HG03565 (cell line): ENCODE data around the gene MINK1.
"Not testable (repeated sequence)": the region's sequence is repeated elsewhere in the genome, so short reads cannot be mapped to it uniquely, and the experiment has no call there.

ENCODE experiments used
- ATAC-seq: cut with Tn5 transposase; IDR thresholded peaks from one replicate; pipeline ENCODE4 v1.9.1; 2021; ENCODE audit warnings: mild to moderate bottlenecking, moderate library complexity; ENCODE audit not compliant: unreplicated experiment

The MINK1 gene

GRCh38 chr17:4843321-4844000 lies 10.3 kb downstream of the MINK1 start:
- ATAC-seq, result no peak

GRCh38 chr17:4845118-4845517 lies 12.0 kb downstream of the MINK1 start:
- no peak for ATAC-seq

GRCh38 chr17:4846635-4847390 lies 13.7 kb downstream of the MINK1 start:
- no peak for ATAC-seq

- no peak for ATAC-seq
Observed at GRCh38 chr17:4849011-4849536, 15.9 kb downstream of the MINK1 start.

GRCh38 chr17:4850246-4850645 lies 17.1 kb downstream of the MINK1 start:
- no peak for ATAC-seq

- ATAC-seq, result no peak
Observed at GRCh38 chr17:4851084-4851483, 17.9 kb downstream of the MINK1 start.

- ATAC-seq, result no peak
Observed at GRCh38 chr17:4852567-4853207, 19.5 kb downstream of the MINK1 start.

GRCh38 chr17:4853208-4853671 lies 20.1 kb downstream of the MINK1 start:
- ATAC-seq, result no peak

GRCh38 chr17:4854111-4854681 lies 21.1 kb downstream of the MINK1 start:
- ATAC-seq, result no peak

GRCh38 chr17:4856271-4856936 lies 23.3 kb downstream of the MINK1 start:
- ATAC-seq, result no peak

GRCh38 chr17:4856937-4857314 lies 23.8 kb downstream of the MINK1 start:
- no peak for ATAC-seq

GRCh38 chr17:4857347-4857746 lies 24.2 kb downstream of the MINK1 start:
- not testable (repeated sequence) for ATAC-seq

GRCh38 chr17:4858068-4858881 lies 25.1 kb downstream of the MINK1 start:
- ATAC-seq, result no peak

GRCh38 chr17:4858882-4859260 lies 25.7 kb downstream of the MINK1 start:
- ATAC-seq, result no peak

GRCh38 chr17:4859816-4860625 lies 26.9 kb downstream of the MINK1 start:
- ATAC-seq, result no peak

GRCh38 chr17:4860651-4861050 lies 27.5 kb downstream of the MINK1 start:
- no peak for ATAC-seq

- no peak for ATAC-seq
Observed at GRCh38 chr17:4861052-4861451, 27.9 kb downstream of the MINK1 start.

GRCh38 chr17:4862720-4863119 lies 29.6 kb downstream of the MINK1 start:
- no peak for ATAC-seq

GRCh38 chr17:4863321-4863720 lies 30.2 kb downstream of the MINK1 start:
- ATAC-seq, result no peak
